NCI-H2196 (cell line): Measurements from ENCODE around the gene PRKAG2.
"Not testable (repeated sequence)": the region's sequence is repeated elsewhere in the genome, so short reads cannot be mapped to it uniquely, and the experiment has no call there.

ENCODE experiments used
- DNase-seq: peaks from one replicate; lab custom pipeline; 2025; ENCODE audit not compliant: unreplicated experiment; lab: John Stamatoyannopoulos, UW

Gene PRKAG2

GRCh38 chr7:151852486-151853396 lies 24.2 kb downstream of the PRKAG2 start:
- DNase-seq = no peak

GRCh38 chr7:151851782-151852181 lies 25.1 kb downstream of the PRKAG2 start:
- DNase-seq = no peak

GRCh38 chr7:151851145-151851751 lies 25.7 kb downstream of the PRKAG2 start:
- DNase-seq = no peak

- no peak for DNase-seq
These were observed 26.3 kb downstream of the PRKAG2 start for GRCh38 chr7:151850491-151851124.

GRCh38 chr7:151849879-151850260 lies 27.0 kb downstream of the PRKAG2 start:
- DNase-seq = no peak

- no peak for DNase-seq
These were observed 27.7 kb downstream of the PRKAG2 start for GRCh38 chr7:151849008-151849878.

- DNase-seq = no peak
These were observed 29.2 kb downstream of the PRKAG2 start for GRCh38 chr7:151847681-151848081.

GRCh38 chr7:151847136-151847535 lies 29.8 kb downstream of the PRKAG2 start:
- DNase-seq = no peak

GRCh38 chr7:151845412-151846205 lies 31.3 kb downstream of the PRKAG2 start:
- DNase-seq = no peak

GRCh38 chr7:151844825-151845200 lies 32.1 kb downstream of the PRKAG2 start:
- no peak for DNase-seq

- DNase-seq = no peak
These were observed 32.7 kb downstream of the PRKAG2 start for GRCh38 chr7:151844071-151844824.

- no peak for DNase-seq
These were observed 33.7 kb downstream of the PRKAG2 start for GRCh38 chr7:151843181-151843580.

- not testable (repeated sequence) for DNase-seq
These were observed 35.4 kb downstream of the PRKAG2 start for GRCh38 chr7:151841395-151842051.

GRCh38 chr7:151840088-151840910 lies 36.6 kb downstream of the PRKAG2 start:
- DNase-seq = no peak

- no peak for DNase-seq
These were observed 37.4 kb downstream of the PRKAG2 start for GRCh38 chr7:151839451-151839921.

GRCh38 chr7:151838861-151839381 lies 38.0 kb downstream of the PRKAG2 start:
- DNase-seq = no peak

GRCh38 chr7:151838072-151838471 lies 38.8 kb downstream of the PRKAG2 start:
- DNase-seq = no peak
